DOHH2 (cell line): ENCODE results near the gene FILIP1.

Experiments
- H3F3A ChIP-seq: fragments of 200-600 bp; sonication (generic), shearing (Covaris generic); 2 replicates; pipeline ENCODE4 v1.6.0; 2016; ENCODE audit warnings: antibody characterized with exemption, mild to moderate bottlenecking; ENCODE audit not compliant: control insufficient read depth, insufficient read depth
- H3K27ac ChIP-seq: fragments of 200-600 bp; sonication (generic); 2 replicates; pipeline ENCODE4 v1.5.1; 2014; ENCODE audit warnings: low read depth, mild to moderate bottlenecking, low read length, moderate library complexity
- H3K27me3 ChIP-seq: fragments of 200-600 bp; sonication (generic); 2 replicates; pipeline ENCODE4 v1.6.1; 2014; ENCODE audit warnings: mild to moderate bottlenecking, low read length, mixed read lengths; ENCODE audit not compliant: control insufficient read depth
- H3K36me3 ChIP-seq: fragments of 200-600 bp; sonication (generic); 2 replicates; pipeline ENCODE4 v1.6.1; 2014; ENCODE audit warnings: mild to moderate bottlenecking, low read length, moderate library complexity, mixed read lengths; ENCODE audit not compliant: control insufficient read depth
- H3K4me1 ChIP-seq: fragments of 200-600 bp; sonication (generic); 2 replicates; pipeline ENCODE4 v1.6.1; 2014; ENCODE audit warnings: mild to moderate bottlenecking, low read length, mixed read lengths; ENCODE audit not compliant: control insufficient read depth
- H3K4me2 ChIP-seq: fragments of 200-600 bp; sonication (generic); 2 replicates; pipeline ENCODE4 v1.6.0; 2014; ENCODE audit warnings: mild to moderate bottlenecking, low read length, moderate library complexity
- H3K4me3 ChIP-seq: fragments of 200-600 bp; sonication (generic); 2 replicates; pipeline ENCODE4 v1.5.1; 2014; ENCODE audit warnings: mild to moderate bottlenecking, low read length, mixed read lengths
- H3K79me2 ChIP-seq: fragments of 200-600 bp; sonication (generic); 2 replicates; pipeline ENCODE4 v1.6.1; 2014; ENCODE audit warnings: mild to moderate bottlenecking, low read length, mixed read lengths; ENCODE audit not compliant: control insufficient read depth
- H3K9me2 ChIP-seq: fragments of 200-600 bp; sonication (generic); replicated peaks from 2 replicates; pipeline ENCODE4 v1.6.1; 2014; ENCODE audit warnings: mild to moderate bottlenecking, low read length, mixed read lengths; ENCODE audit not compliant: control insufficient read depth
- H3K9me3 ChIP-seq: fragments of 200-600 bp; sonication (generic); 2 replicates; pipeline ENCODE4 v1.6.1; 2014; ENCODE audit warnings: antibody characterized with exemption, low read length, mixed read lengths; ENCODE audit not compliant: control insufficient read depth, insufficient read depth
- H4K20me1 ChIP-seq: fragments of 200-600 bp; sonication (generic); 2 replicates; pipeline ENCODE4 v1.6.0; 2014; ENCODE audit warnings: low read depth, mild to moderate bottlenecking, antibody characterized with exemption, low read length, moderate library complexity; ENCODE audit not compliant: control insufficient read depth, insufficient read depth
- EZH2phosphoT487 ChIP-seq: fragments of 200-600 bp; sonication (generic); IDR thresholded peaks from 2 replicates; pipeline ENCODE4 v1.6.1; 2017; ENCODE audit warnings: borderline replicate concordance, mild to moderate bottlenecking, antibody characterized with exemption, low read length, moderate library complexity, mixed read lengths
- TF ChIP-seq, protein P1 (sequence below): fragments of 200-600 bp; sonication (generic); IDR thresholded peaks from one replicate; pipeline ENCODE4 v1.5.1; 2014; ENCODE audit warnings: antibody characterized with exemption, mild to moderate bottlenecking, low read depth, low read length; ENCODE audit not compliant: poor library complexity, severe bottlenecking

The FILIP1 gene

DNA sequence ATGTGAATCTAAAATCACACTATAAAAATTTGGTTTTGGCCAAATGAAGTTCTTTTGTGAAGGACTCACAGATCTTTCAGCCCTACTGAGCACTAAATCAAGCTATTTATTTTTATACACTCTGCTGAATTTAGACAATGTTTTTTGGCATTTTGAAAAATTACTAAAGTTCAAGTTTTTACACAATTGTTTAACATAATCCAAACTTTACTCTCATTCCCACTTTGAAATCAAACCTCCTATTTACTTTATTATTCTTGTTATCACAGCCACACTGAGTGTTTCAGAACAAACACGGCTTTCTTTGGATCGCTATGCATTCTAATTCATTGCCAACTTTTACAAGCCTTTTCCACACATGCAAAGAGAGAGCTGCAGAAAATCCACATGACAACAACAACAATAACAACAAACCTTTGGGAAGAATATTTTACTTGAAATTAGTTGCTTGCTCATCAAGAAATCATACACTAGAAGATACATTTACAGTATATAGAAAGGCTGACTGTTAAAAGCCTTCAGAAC lies 159.9 kb downstream of the FILIP1 start:
- no peaks in the 10 kb centered on the region for H3K9me2 ChIP-seq
- H3K27me3 ChIP-seq: peaks cover 9% of the 10 kb centered on the region
- H3K27ac ChIP-seq: no peak overlapping the region
- no peaks in the 10 kb centered on the region for H3K36me3 ChIP-seq
- H4K20me1 ChIP-seq: no peaks in the 10 kb centered on the region
- H3K79me2 ChIP-seq: no peaks in the 10 kb centered on the region
- H3K4me1 ChIP-seq: no peaks in the 10 kb centered on the region
- no peaks in the 10 kb centered on the region for H3K9me3 ChIP-seq
- TF ChIP-seq, protein P1, sequence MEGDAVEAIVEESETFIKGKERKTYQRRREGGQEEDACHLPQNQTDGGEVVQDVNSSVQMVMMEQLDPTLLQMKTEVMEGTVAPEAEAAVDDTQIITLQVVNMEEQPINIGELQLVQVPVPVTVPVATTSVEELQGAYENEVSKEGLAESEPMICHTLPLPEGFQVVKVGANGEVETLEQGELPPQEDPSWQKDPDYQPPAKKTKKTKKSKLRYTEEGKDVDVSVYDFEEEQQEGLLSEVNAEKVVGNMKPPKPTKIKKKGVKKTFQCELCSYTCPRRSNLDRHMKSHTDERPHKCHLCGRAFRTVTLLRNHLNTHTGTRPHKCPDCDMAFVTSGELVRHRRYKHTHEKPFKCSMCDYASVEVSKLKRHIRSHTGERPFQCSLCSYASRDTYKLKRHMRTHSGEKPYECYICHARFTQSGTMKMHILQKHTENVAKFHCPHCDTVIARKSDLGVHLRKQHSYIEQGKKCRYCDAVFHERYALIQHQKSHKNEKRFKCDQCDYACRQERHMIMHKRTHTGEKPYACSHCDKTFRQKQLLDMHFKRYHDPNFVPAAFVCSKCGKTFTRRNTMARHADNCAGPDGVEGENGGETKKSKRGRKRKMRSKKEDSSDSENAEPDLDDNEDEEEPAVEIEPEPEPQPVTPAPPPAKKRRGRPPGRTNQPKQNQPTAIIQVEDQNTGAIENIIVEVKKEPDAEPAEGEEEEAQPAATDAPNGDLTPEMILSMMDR: no peak
- TF ChIP-seq EZH2phosphoT487: no peak
- no peak overlapping the region for H3K4me2 ChIP-seq
- H3F3A ChIP-seq: no peaks in the 10 kb centered on the region
- H3K4me3 ChIP-seq: no peak overlapping the region

DNA sequence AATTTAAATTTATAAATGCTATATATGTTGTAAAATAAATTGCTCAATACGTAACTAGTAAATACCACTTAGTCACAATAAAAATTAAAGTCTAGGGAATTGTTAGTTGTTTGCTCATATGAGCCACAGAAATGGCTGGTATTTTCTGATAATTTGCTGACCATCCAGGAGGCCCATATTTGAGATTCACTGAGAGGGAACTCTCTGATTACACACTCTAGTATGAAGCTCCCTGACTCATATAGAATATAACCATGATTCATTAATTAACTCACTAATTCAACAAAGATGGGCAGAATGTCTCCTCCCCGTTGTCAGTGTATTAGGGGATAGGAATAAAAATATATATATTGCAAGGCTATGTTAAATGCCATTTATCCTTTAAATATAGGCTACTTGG lies 162.4 kb downstream of the FILIP1 start:
- Histone ChIP-seq H3K4me3 (no peak overlapping the region), H3K9me2 (no peaks in the 10 kb centered on the region), H3K27me3 (peaks cover 9% of the 10 kb centered on the region), H3K9me3 (no peaks in the 10 kb centered on the region), H4K20me1 (no peaks in the 10 kb centered on the region), H3K4me2 (no peak overlapping the region), H3K4me1 (no peaks in the 10 kb centered on the region), H3K36me3 (no peaks in the 10 kb centered on the region), H3K27ac (no peak overlapping the region), H3K79me2 (no peaks in the 10 kb centered on the region), H3F3A (no peaks in the 10 kb centered on the region)
- TF ChIP-seq, protein P1: no peak
- no peak for TF ChIP-seq EZH2phosphoT487

DNA sequence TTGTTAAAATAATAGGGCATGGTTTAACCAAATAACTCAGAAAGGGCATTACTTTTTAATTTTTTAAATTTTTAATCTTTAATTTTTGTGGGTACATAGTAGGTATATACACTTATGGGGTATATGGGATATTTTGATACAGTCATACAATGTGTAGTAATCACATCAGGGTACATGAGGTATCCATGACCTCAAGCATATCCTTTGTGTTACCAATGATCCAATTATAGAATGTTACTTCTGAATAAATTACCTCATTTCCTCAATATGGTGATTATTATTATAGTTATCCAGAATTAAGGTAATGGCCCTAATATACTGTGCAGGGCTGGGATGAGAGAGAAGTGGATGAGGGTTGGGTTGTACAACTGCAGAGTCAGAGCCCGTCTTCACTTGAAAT lies 163.9 kb downstream of the FILIP1 start:
- no peak overlapping the region for H3K27ac ChIP-seq
- no peaks in the 10 kb centered on the region for H3K36me3 ChIP-seq
- 0 out of 2 replicates have a peak, but pooled peaks cover 3% of the 10 kb centered on the region for H3K27me3 ChIP-seq
- H4K20me1 ChIP-seq: no peaks in the 10 kb centered on the region
- H3F3A ChIP-seq: no peaks in the 10 kb centered on the region
- no peaks in the 10 kb centered on the region for H3K79me2 ChIP-seq
- no peaks in the 10 kb centered on the region for H3K9me2 ChIP-seq
- no peaks in the 10 kb centered on the region for H3K4me1 ChIP-seq
- no peak overlapping the region for H3K4me3 ChIP-seq
- H3K4me2 ChIP-seq: no peak overlapping the region
- TF ChIP-seq, protein P1: no peak
- TF ChIP-seq EZH2phosphoT487: no peak
- H3K9me3 ChIP-seq: no peaks in the 10 kb centered on the region

DNA sequence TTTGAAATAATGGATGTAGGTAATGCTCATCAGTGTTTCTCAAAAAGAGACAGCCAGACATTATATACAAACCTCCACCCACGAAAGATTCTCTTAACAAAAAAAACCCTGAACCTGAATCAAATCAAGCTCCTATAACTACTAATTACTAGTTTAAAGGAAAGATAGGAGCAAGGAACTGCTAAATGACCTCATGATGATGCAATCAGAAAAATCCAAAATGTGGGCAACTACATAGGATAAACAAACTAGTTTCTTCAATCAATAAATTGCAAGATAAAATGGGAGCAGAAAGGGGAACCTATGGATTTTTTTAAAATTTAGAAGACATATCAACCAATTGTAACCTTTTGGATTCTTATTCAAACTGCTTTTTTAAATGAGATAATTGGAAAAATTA lies 165.8 kb downstream of the FILIP1 start:
- no peaks in the 10 kb centered on the region for H3K79me2 ChIP-seq
- no peak for TF ChIP-seq EZH2phosphoT487
- TF ChIP-seq, protein P1: no peak
- no peaks in the 10 kb centered on the region for H3K27me3 ChIP-seq
- no peaks in the 10 kb centered on the region for H3F3A ChIP-seq
- no peaks in the 10 kb centered on the region for H3K9me2 ChIP-seq
- no peaks in the 10 kb centered on the region for H3K4me1 ChIP-seq
- H3K27ac ChIP-seq: no peak overlapping the region
- H3K36me3 ChIP-seq: no peaks in the 10 kb centered on the region
- H3K4me3 ChIP-seq: no peak overlapping the region
- H4K20me1 ChIP-seq: no peaks in the 10 kb centered on the region
- H3K4me2 ChIP-seq: no peak overlapping the region
- no peaks in the 10 kb centered on the region for H3K9me3 ChIP-seq
